ENCODE measurements around the gene PDZRN4. TPM values are rescaled to one million over a fixed set of nuclear protein-coding genes. Genes with fewer than 3 reads are reported as not detected.

The PDZRN4 gene
- total RNA-seq, 4 donors from 2014 or later: 43.9 to 75.2 (median 50.6) TPM

GRCh38 chr12:41564816-41565215 lies 376.7 kb downstream of the PDZRN4 start:
- peaks cover 0 to 37% (median 0%) of the 10 kb centered on the region in 4 donors for H3K36me3 ChIP-seq
- no peak for TF ChIP-seq CTCF (IDR thresholded peaks at IDR 0.05)
- TF ChIP-seq POLR2A (IDR thresholded peaks at IDR 0.05; ENCODE audit: low read depth): no peak
- TF ChIP-seq EP300 (IDR thresholded peaks at IDR 0.05): no peak
- TF ChIP-seq POLR2AphosphoS5 (IDR thresholded peaks at IDR 0.05): no peak
- WGBS: 91% methylated on average over 1 of the region's 1 CpG
- no peaks in the 10 kb centered on the region for H3K4me1 ChIP-seq
- no peak overlapping the region for H3K27ac ChIP-seq (replicated peaks in 1 of 4)
- no peaks in the 10 kb centered on the region for H3K27me3 ChIP-seq
- H3K4me3 ChIP-seq: no peak overlapping the region
- H3K9me3 ChIP-seq: no peaks in the 10 kb centered on the region
- no peak for DNase-seq (ENCODE audit: extremely low spot score)
- intact Hi-C loops (cut with DNase I): no loop called here

DNA sequence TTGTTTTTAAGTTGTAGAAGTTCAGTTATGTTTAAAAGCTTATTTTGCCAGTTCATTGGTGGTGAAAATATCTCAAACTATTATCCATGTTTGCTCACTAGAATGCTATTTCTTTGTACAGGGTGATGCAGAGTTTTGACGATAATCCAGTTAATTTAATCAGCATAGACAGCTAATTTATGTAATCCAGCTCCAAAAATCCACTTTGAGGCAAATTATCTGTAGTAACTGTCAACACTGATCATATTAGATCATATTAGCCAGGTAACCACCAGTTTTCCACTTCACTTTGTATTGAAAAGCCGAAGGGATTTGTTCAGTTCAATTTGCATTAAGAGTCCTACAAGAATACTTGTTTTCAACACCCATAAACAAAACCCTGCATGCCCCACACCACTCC lies 378.6 kb downstream of the PDZRN4 start:
- peaks cover 0 to 32% (median 0%) of the 10 kb centered on the region in 4 donors for H3K36me3 ChIP-seq
- no peak for DNase-seq (ENCODE audit: extremely low spot score)
- 95% methylated on average over 2 of the region's 2 CpGs for WGBS

DNA sequence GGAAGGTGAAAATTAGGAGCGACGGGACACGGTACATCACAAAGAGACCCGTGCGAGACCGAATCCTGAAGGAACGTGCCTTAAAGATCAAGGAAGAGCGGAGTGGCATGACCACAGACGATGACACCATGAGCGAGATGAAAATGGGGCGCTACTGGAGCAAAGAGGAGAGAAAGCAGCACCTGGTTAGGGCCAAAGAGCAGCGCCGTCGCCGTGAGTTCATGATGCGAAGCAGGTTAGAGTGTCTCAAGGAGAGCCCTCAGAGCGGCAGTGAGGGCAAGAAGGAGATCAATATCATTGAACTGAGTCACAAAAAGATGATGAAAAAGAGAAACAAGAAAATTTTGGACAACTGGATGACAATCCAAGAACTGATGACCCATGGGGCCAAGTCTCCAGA lies 385.3 kb downstream of the PDZRN4 start:
- Histone ChIP-seq H3K36me3 (peaks cover 0 to 24% (median 7%) of the 10 kb centered on the region in 4 donors), H3K4me3 (no peak overlapping the region), H3K4me1 (no peaks in the 10 kb centered on the region), H3K27me3 (no peaks in the 10 kb centered on the region), H3K27ac (replicated peaks in 1 of 4) (no peak overlapping the region), H3K9me3 (no peaks in the 10 kb centered on the region)
- 98% methylated on average over 17 of the region's 17 CpGs for WGBS
- intact Hi-C loops (cut with DNase I): no loop called here
- DNase-seq (ENCODE audit: extremely low spot score): no peak
- no peak for TF ChIP-seq CTCF (IDR thresholded peaks at IDR 0.05)
- no peak for TF ChIP-seq POLR2A (IDR thresholded peaks at IDR 0.05; ENCODE audit: low read depth)
- no peak for TF ChIP-seq POLR2AphosphoS5 (IDR thresholded peaks at IDR 0.05)
- TF ChIP-seq EP300 (IDR thresholded peaks at IDR 0.05): no peak

More for the DNA sequence above, 378.6 kb downstream of the PDZRN4 start:
- H3K9me3 ChIP-seq: no peaks in the 10 kb centered on the region
- H3K27me3 ChIP-seq: no peaks in the 10 kb centered on the region
- TF ChIP-seq EP300 (IDR thresholded peaks at IDR 0.05): no peak
- TF ChIP-seq POLR2AphosphoS5 (IDR thresholded peaks at IDR 0.05): no peak
- no peak for TF ChIP-seq CTCF (IDR thresholded peaks at IDR 0.05)
- no peak for TF ChIP-seq POLR2A (IDR thresholded peaks at IDR 0.05; ENCODE audit: low read depth)
- intact Hi-C loops (cut with DNase I): no loop called here
- no peak overlapping the region for H3K4me3 ChIP-seq
- no peaks in the 10 kb centered on the region for H3K4me1 ChIP-seq
- no peak overlapping the region for H3K27ac ChIP-seq (replicated peaks in 1 of 4)

- no peak for TF ChIP-seq EP300 (IDR thresholded peaks at IDR 0.05)
- Histone ChIP-seq H3K4me3 (no peak overlapping the region), H3K27ac (replicated peaks in 1 of 4) (no peak overlapping the region), H3K9me3 (no peaks in the 10 kb centered on the region), H3K4me1 (no peaks in the 10 kb centered on the region), H3K36me3 (peaks cover 0 to 17% (median 7%) of the 10 kb centered on the region in 4 donors), H3K27me3 (no peaks in the 10 kb centered on the region)
- intact Hi-C loops (cut with DNase I): no loop called here
- DNase-seq (ENCODE audit: extremely low spot score): no peak
- WGBS: 89% methylated on average over 1 of the region's 1 CpG
Measured at GRCh38 chr12:41576925-41577324, 388.8 kb downstream of the PDZRN4 start.

DNA sequence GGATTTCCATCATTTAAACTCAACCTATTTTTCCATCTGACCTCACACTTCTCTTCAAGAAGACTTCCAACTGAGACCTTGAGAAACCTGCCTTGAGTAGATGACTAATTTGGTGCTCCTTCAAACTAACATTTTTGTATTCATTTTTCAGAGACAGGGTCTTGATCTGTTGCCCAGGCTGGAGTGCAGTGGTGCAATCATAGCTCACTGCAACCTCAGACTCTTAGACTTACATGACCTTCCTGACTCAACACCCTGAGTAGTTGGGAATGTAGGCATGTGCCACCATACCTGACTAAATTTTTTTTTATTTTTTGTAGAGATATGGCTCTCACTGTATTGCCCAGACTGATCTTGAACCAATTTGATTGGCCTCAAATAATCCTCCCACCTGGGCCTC lies 389.9 kb downstream of the PDZRN4 start:
- intact Hi-C loops (cut with DNase I): no loop called here
- Histone ChIP-seq H3K36me3 (peaks cover 0 to 8% (median 3%) of the 10 kb centered on the region in 4 donors), H3K27ac (replicated peaks in 1 of 4) (no peak overlapping the region), H3K9me3 (no peaks in the 10 kb centered on the region), H3K27me3 (no peaks in the 10 kb centered on the region), H3K4me1 (no peaks in the 10 kb centered on the region), H3K4me3 (no peak overlapping the region)
- no peak for DNase-seq (ENCODE audit: extremely low spot score)
- no peak for TF ChIP-seq POLR2AphosphoS5 (IDR thresholded peaks at IDR 0.05)
- no peak for TF ChIP-seq CTCF (IDR thresholded peaks at IDR 0.05)
- no peak for TF ChIP-seq EP300 (IDR thresholded peaks at IDR 0.05)
- no peak for TF ChIP-seq POLR2A (IDR thresholded peaks at IDR 0.05; ENCODE audit: low read depth)

Data from esophagus muscularis mucosa (tissue), 4 donors.